PC-9 (cell line): ENCODE measurements around the gene TPPP. TPM values are rescaled to one million over a fixed set of nuclear protein-coding genes. Genes with fewer than 3 reads are reported as not detected.
"Not testable (repeated sequence)": the region's sequence is repeated elsewhere in the genome, so short reads cannot be mapped to it uniquely, and the experiment has no call there.

ENCODE experiments used
- BruUV-seq: library from RNA; stranded (reverse); fragments of 400-500 nt; replicated peaks from 2 replicates; lab custom pipeline; 2021; lab: Mats Ljungman, UMichigan
- CTCF ChIA-PET: fragments of 300-600 bp; sonication (Branson Sonifier 250); formaldehyde crosslinking; loops from one replicate; lab custom pipeline; 2022; ENCODE audit warnings: antibody characterized with exemption; lab: Charles Lee
- POLR2A ChIA-PET: fragments of 300-600 bp; sonication (Branson Sonifier 250); formaldehyde crosslinking; loops from one replicate; lab custom pipeline; 2022; ENCODE audit warnings: antibody characterized with exemption; ENCODE audit not compliant: unreplicated experiment; lab: Charles Lee
- DNase-seq, 2 experiments: peaks; one replicate each; pipeline versions ENCODE4 v3.0.0 to v3.0.0-alpha.2; 2015 to 2022; ENCODE audit warnings: mixed read lengths in 1 of 2
- H2AFZ ChIP-seq: fragments of 200-600 bp; sonication (generic); 2 replicates; pipeline ENCODE4 v1.8.1; 2017; ENCODE audit warnings: antibody characterized with exemption
- H3F3A ChIP-seq: fragments of 200-600 bp; sonication (generic); 2 replicates; pipeline ENCODE4 v1.8.1; 2017; ENCODE audit warnings: antibody characterized with exemption, mild to moderate bottlenecking, low read depth; ENCODE audit not compliant: insufficient read depth
- H3K27ac ChIP-seq: fragments of 200-600 bp; sonication (generic); 2 replicates; pipeline ENCODE4 v1.6.1; 2016; ENCODE audit warnings: mixed run types
- H3K27me3 ChIP-seq: fragments of 200-600 bp; sonication (generic); 2 replicates; pipeline ENCODE4 v1.6.1; 2016; ENCODE audit warnings: low read depth, mixed run types; ENCODE audit not compliant: insufficient read depth
- H3K36me3 ChIP-seq: fragments of 200-600 bp; sonication (generic); 2 replicates; pipeline ENCODE4 v1.6.1; 2016; ENCODE audit warnings: low read depth, mixed run types
- H3K4me1 ChIP-seq: fragments of 200-600 bp; sonication (generic); replicated peaks from 2 replicates; pipeline ENCODE4 v1.6.1; 2016; ENCODE audit warnings: mixed run types; ENCODE audit not compliant: insufficient read depth
- H3K4me2 ChIP-seq: fragments of 200-600 bp; sonication (generic); 2 replicates; pipeline ENCODE4 v1.6.1; 2017; ENCODE audit warnings: mixed run types
- H3K4me3 ChIP-seq: fragments of 200-600 bp; sonication (generic); 2 replicates; pipeline ENCODE4 v1.6.1; 2016; ENCODE audit warnings: mixed run types
- H3K79me2 ChIP-seq: fragments of 200-600 bp; sonication (generic); 2 replicates; pipeline ENCODE4 v1.6.1; 2017; ENCODE audit warnings: low read depth, mixed run types
- H3K9me2 ChIP-seq: fragments of 200-600 bp; sonication (generic); 2 replicates; pipeline ENCODE4 v1.8.1; 2017; ENCODE audit warnings: mild to moderate bottlenecking; ENCODE audit not compliant: insufficient read depth
- H3K9me3 ChIP-seq: fragments of 200-600 bp; sonication (generic); 2 replicates; pipeline ENCODE4 v1.8.1; 2016; ENCODE audit warnings: low read depth; ENCODE audit not compliant: insufficient read depth
- H4K20me1 ChIP-seq: fragments of 200-600 bp; sonication (generic); 2 replicates; pipeline ENCODE4 v1.8.1; 2017; ENCODE audit not compliant: insufficient read depth
- intact Hi-C: fragments of 100-400 bp; cut with micrococcal nuclease; formaldehyde crosslinking; loops from one replicate; pipeline ENCODE4 v1.10.0; 2022; ENCODE audit not compliant: unreplicated experiment
- total RNA-seq: library from RNA; stranded (reverse); gene quantifications from 2 replicates; pipeline ENCODE4 v1.2.3, GENCODE V29; 2021

The TPPP gene
- total RNA-seq, 1 experiment from 2014 or later, result 0.17 TPM

- H3K27ac ChIP-seq, H3K4me2 ChIP-seq, H2AFZ ChIP-seq, H3K9me2 ChIP-seq, H3K79me2 ChIP-seq, DNase-seq, BruUV-seq, CTCF ChIA-PET, H3K4me3 ChIP-seq, POLR2A ChIA-PET, H3K9me3 ChIP-seq, H3F3A ChIP-seq, H3K4me1 ChIP-seq, H3K36me3 ChIP-seq, H4K20me1 ChIP-seq: not testable (repeated sequence)
- intact Hi-C loops, result loop anchor here (5.0 kb wide), 1 partner anchor 83 kb away; no protein-coding TSS in a partner anchor
- peaks cover 67% of the 10 kb centered on the region for H3K27me3 ChIP-seq
Observed at GRCh38 chr5:714215-715118, 21.3 kb upstream of the TPPP start.

- DNase-seq, result peak in 1 of 2 experiments; percentile 30
- BruUV-seq, POLR2A ChIA-PET, H3K79me2 ChIP-seq, H3K4me3 ChIP-seq, H3K9me2 ChIP-seq, H4K20me1 ChIP-seq, H3F3A ChIP-seq, H3K4me1 ChIP-seq, CTCF ChIA-PET, H3K4me2 ChIP-seq, H2AFZ ChIP-seq, H3K36me3 ChIP-seq, H3K27ac ChIP-seq, H3K9me3 ChIP-seq: not testable (repeated sequence)
- H3K27me3 ChIP-seq, result peaks cover 71% of the 10 kb centered on the region
- intact Hi-C loops, result loop anchor here (5.0 kb wide), 1 partner anchor 84 kb away; no protein-coding TSS in a partner anchor
Observed at GRCh38 chr5:713686-714085, 20.5 kb upstream of the TPPP start.

GRCh38 chr5:708848-709517 lies 15.8 kb upstream of the TPPP start:
- H4K20me1 ChIP-seq, H3K9me3 ChIP-seq, H3K79me2 ChIP-seq, BruUV-seq, H3K4me2 ChIP-seq, POLR2A ChIA-PET, H3F3A ChIP-seq, H3K36me3 ChIP-seq, H2AFZ ChIP-seq, H3K4me1 ChIP-seq, H3K9me2 ChIP-seq, intact Hi-C loops, H3K4me3 ChIP-seq, H3K27ac ChIP-seq: not testable (repeated sequence)
- H3K27me3 ChIP-seq, result peaks cover 70% of the 10 kb centered on the region
- DNase-seq, result peak in 1 of 2 experiments; percentile 32
- CTCF ChIA-PET, result interaction anchor here (0.6 kb wide), 1 partner anchor 54 kb away, joined by 7 read pairs; no protein-coding TSS in a partner anchor

GRCh38 chr5:708374-708773 lies 15.2 kb upstream of the TPPP start:
- H3K36me3 ChIP-seq, H3K9me2 ChIP-seq, H4K20me1 ChIP-seq, H3K4me2 ChIP-seq, H3K4me1 ChIP-seq, intact Hi-C loops, H2AFZ ChIP-seq, BruUV-seq, H3K27ac ChIP-seq, H3K4me3 ChIP-seq, POLR2A ChIA-PET, H3K9me3 ChIP-seq, H3F3A ChIP-seq, H3K79me2 ChIP-seq: not testable (repeated sequence)
- DNase-seq, result peak in 1 of 2 experiments; percentile 21
- CTCF ChIA-PET, result interaction anchor here (0.6 kb wide), 1 partner anchor 55 kb away, joined by 7 read pairs; no protein-coding TSS in a partner anchor
- peaks cover 70% of the 10 kb centered on the region for H3K27me3 ChIP-seq

- H3K4me1 ChIP-seq, CTCF ChIA-PET, H3K9me3 ChIP-seq, H3K4me2 ChIP-seq, BruUV-seq, H3K36me3 ChIP-seq, DNase-seq, H3F3A ChIP-seq, H2AFZ ChIP-seq, H3K27ac ChIP-seq, H3K4me3 ChIP-seq, intact Hi-C loops, H4K20me1 ChIP-seq, H3K9me2 ChIP-seq, POLR2A ChIA-PET, H3K79me2 ChIP-seq: not testable (repeated sequence)
- peaks cover 79% of the 10 kb centered on the region for H3K27me3 ChIP-seq
Observed at GRCh38 chr5:706127-706526, 13.0 kb upstream of the TPPP start.

- CTCF ChIA-PET, H3K4me3 ChIP-seq: not testable (repeated sequence)
Observed at GRCh38 chr5:696753-697702, 3.9 kb upstream of the TPPP start.

More at GRCh38 chr5:696753-697702, 3.9 kb upstream of the TPPP start:
- intact Hi-C loops, H3F3A ChIP-seq, H3K79me2 ChIP-seq, DNase-seq, H3K9me2 ChIP-seq, H3K4me2 ChIP-seq, H3K36me3 ChIP-seq, H4K20me1 ChIP-seq, H3K4me1 ChIP-seq, H3K27ac ChIP-seq, H2AFZ ChIP-seq, BruUV-seq, POLR2A ChIA-PET, H3K9me3 ChIP-seq: not testable (repeated sequence)
- peaks cover 73% of the 10 kb centered on the region for H3K27me3 ChIP-seq
